ENCODE data around the gene PARVB. TPM values are rescaled to one million over a fixed set of nuclear protein-coding genes. Genes with fewer than 3 reads are reported as not detected.
A peak's percentile ranks its signal among the peaks of the same experiment; 100 is the strongest.

PARVB gene
- total and polyA plus RNA-seq, 9 of the 15 experiments (the other 6 are each of a cell fraction or from before 2014, with no cell fraction given) = 1.1 to 59.2 (median 29.2) TPM

GRCh38 chr22:44025171-44026065 is 1.3 kb downstream of the PARVB start (continued):
- TF ChIP-seq THRB (CRISPR knock-in tag; conservative IDR thresholded peaks at IDR 0.05) (no peak), ZNF511 (CRISPR knock-in tag; IDR thresholded peaks at IDR 0.05) (no peak), MNT (conservative IDR thresholded peaks at IDR 0.05) (peak in 1 of 2 experiments; percentile 30; a peak in 1 of 4 replicates), NFATC3 (IDR thresholded peaks at IDR 0.05) (no peak), MEIS2 (IDR thresholded peaks at IDR 0.05; ENCODE audit: partially characterized antibody) (peak; percentile 94), MAZ (CRISPR knock-in tag; conservative IDR thresholded peaks at IDR 0.05 in 1 of 2, IDR thresholded peaks at IDR 0.05 in 1 of 2) (no peak), NFRKB (IDR thresholded peaks at IDR 0.05; ENCODE audit: low read depth) (peak; percentile 1; the same call in 1 of the 2 replicates), ZNF24 (IDR thresholded peaks at IDR 0.05) (no peak), PRDM10 (IDR thresholded peaks at IDR 0.05; ENCODE audit: partially characterized antibody) (peak; percentile 28), TCF3 (CRISPR knock-in tag; IDR thresholded peaks at IDR 0.05) (no peak), PBX2 (CRISPR knock-in tag; IDR thresholded peaks at IDR 0.05; ENCODE audit: low read depth) (no peak), PBX2 (tag; conservative IDR thresholded peaks at IDR 0.05; ENCODE audit: low read depth) (peak; percentile 77), CXXC5 (CRISPR knock-in tag; IDR thresholded peaks at IDR 0.05) (peak; percentile 40; the same call in 1 of the 2 replicates), SMARCA4 (IDR thresholded peaks at IDR 0.05) (0 out of 2 replicates have a peak, but pooled peaks have one; percentile 22), ATF3 (IDR thresholded peaks at IDR 0.05) (peak; percentile 44; the same call in 1 of the 2 replicates), ATF3 (CRISPR knock-in tag; conservative IDR thresholded peaks at IDR 0.05) (no peak)
